Fibroblast of lung (primary cell): ENCODE data around the gene UBE2B. TPM values are rescaled to one million over a fixed set of nuclear protein-coding genes. Genes with fewer than 3 reads are reported as not detected.

Source experiments
- DNase-seq, 2 donors: peaks; one replicate each; pipeline versions ENCODE4 v3.0.0 to v3.0.0-alpha.2; 2010; ENCODE audit warnings: low read depth in 2 of 2
- H2AFZ ChIP-seq: 2 replicates; pipeline ENCODE4 v1.5.1; 2012; ENCODE audit warnings: low read length, control low read depth, inconsistent platforms
- H3K27ac ChIP-seq: 2 replicates; pipeline ENCODE4 v1.5.1; 2011; ENCODE audit warnings: low read length, control low read depth; ENCODE audit not compliant: insufficient read depth
- H3K27me3 ChIP-seq: 2 replicates; pipeline ENCODE4 v1.5.1; 2011; ENCODE audit warnings: mild to moderate bottlenecking, low read length; ENCODE audit not compliant: control insufficient read depth, insufficient read depth
- H3K36me3 ChIP-seq: 2 replicates; pipeline ENCODE4 v1.5.1; 2011; ENCODE audit warnings: low read length; ENCODE audit not compliant: control insufficient read depth, insufficient read depth
- H3K4me1 ChIP-seq: 2 replicates; pipeline ENCODE4 v1.5.1; 2011; ENCODE audit warnings: low read length; ENCODE audit not compliant: control insufficient read depth, insufficient read depth; ENCODE audit errors: extremely low read depth
- H3K4me2 ChIP-seq: 2 replicates; pipeline ENCODE4 v1.5.1; 2011; ENCODE audit warnings: low read length, control low read depth; ENCODE audit not compliant: insufficient read depth; ENCODE audit errors: extremely low read depth
- H3K4me3 ChIP-seq, 4 experiments: fragments of 200-600 bp in 1 of 4; sonication (generic) in 1 of 4; replicated peaks in 1 of 4; 2 replicates each; pipeline ENCODE4 v1.5.1; 2011 to 2016; ENCODE audit warnings: low read length in 4 of 4, low read depth in 3 of 4, mild to moderate bottlenecking in 3 of 4, control low read depth in 2 of 4, inconsistent platforms in 1 of 4, mixed read lengths in 1 of 4; ENCODE audit not compliant: insufficient read depth in 1 of 4; ENCODE audit errors: control extremely low read depth in 1 of 4
- H3K79me2 ChIP-seq: 2 replicates; pipeline ENCODE4 v1.5.1; 2012; ENCODE audit warnings: mild to moderate bottlenecking, low read length, inconsistent platforms; ENCODE audit not compliant: control insufficient read depth, insufficient read depth
- H3K9ac ChIP-seq: 2 replicates; pipeline ENCODE4 v1.5.1; 2011; ENCODE audit warnings: mild to moderate bottlenecking, low read length, control low read depth; ENCODE audit not compliant: insufficient read depth
- H3K9me3 ChIP-seq: 2 replicates; pipeline ENCODE4 v1.5.1; 2012; ENCODE audit warnings: low read depth, low read length; ENCODE audit not compliant: control insufficient read depth, insufficient read depth
- H4K20me1 ChIP-seq: 2 replicates; pipeline ENCODE4 v1.5.1; 2011; ENCODE audit warnings: low read length; ENCODE audit not compliant: control insufficient read depth, insufficient read depth; ENCODE audit errors: extremely low read depth
- CTCF ChIP-seq, 2 donors: IDR thresholded peaks in 1 of 2; conservative IDR thresholded peaks in 1 of 2; 1 replicate in 1 of 2; 2 replicates in 1 of 2; pipeline ENCODE4 v1.5.1; 2011 to 2012; ENCODE audit warnings: low read length in 2 of 2, control low read depth in 1 of 2, inconsistent platforms in 1 of 2, low read depth in 1 of 2, mild to moderate bottlenecking in 1 of 2
- EZH2 ChIP-seq: IDR thresholded peaks from 2 replicates; pipeline ENCODE4 v1.5.1; 2012; ENCODE audit warnings: low read length, control low read depth, mild to moderate bottlenecking; ENCODE audit errors: missing control alignments
- polyA plus RNA-seq, 2 donors: library from polyadenylated mRNA; depleted of rRNA in 1 of 2; stranded (reverse) in 1 of 2; unstranded in 1 of 2; fragments of >200 nt; gene quantifications; 2 replicates each; pipeline ENCODE4 v1.2.1, GENCODE V29; 2011 to 2012; ENCODE audit warnings: missing spikeins in 1 of 2
- total RNA-seq: library from RNA; depleted of rRNA; stranded (reverse); fragments of >200 nt; gene quantifications from 2 replicates; pipeline ENCODE4 v1.2.1, GENCODE V29; 2014

The UBE2B gene
- total and polyA plus RNA-seq, 2 donors (not counting 1 experiment from before 2014, with no cell fraction given): 31.9 to 93.2 TPM

- Histone ChIP-seq H3K27me3 (no peaks in the 10 kb centered on the region), H3K36me3 (no peaks in the 10 kb centered on the region), H3K9ac (no peak overlapping the region), H4K20me1 (no peaks in the 10 kb centered on the region), H2AFZ (peak overlapping the region; percentile 29), H3K4me1 (no peaks in the 10 kb centered on the region), H3K4me3 (no peak overlapping the region), H3K79me2 (no peaks in the 10 kb centered on the region), H3K4me2 (no peak overlapping the region), H3K27ac (no peak overlapping the region), H3K9me3 (no peaks in the 10 kb centered on the region)
- DNase-seq: no peak
- TF ChIP-seq EZH2 (no peak), CTCF (conservative IDR thresholded peaks at IDR 0.05 in 1 of 2, IDR thresholded peaks at IDR 0.05 in 1 of 2; ENCODE audit: low read depth in 1 of 2, low read length in 2 of 2) (no peak)
Observed at GRCh38 chr5:134430001-134430569, 58.7 kb downstream of the UBE2B start.

- Histone ChIP-seq H3K27me3 (no peaks in the 10 kb centered on the region), H3K4me1 (peaks cover 16% of the 10 kb centered on the region), H3K36me3 (no peaks in the 10 kb centered on the region), H2AFZ (no peak overlapping the region), H3K4me2 (no peak overlapping the region), H4K20me1 (no peaks in the 10 kb centered on the region), H3K9me3 (no peaks in the 10 kb centered on the region), H3K79me2 (no peaks in the 10 kb centered on the region), H3K4me3 (no peak overlapping the region), H3K9ac (no peak overlapping the region), H3K27ac (no peak overlapping the region)
- TF ChIP-seq EZH2 (no peak), CTCF (conservative IDR thresholded peaks at IDR 0.05 in 1 of 2, IDR thresholded peaks at IDR 0.05 in 1 of 2; ENCODE audit: low read depth in 1 of 2, low read length in 2 of 2) (no peak)
- DNase-seq: no peak
Observed at GRCh38 chr5:134432174-134432573, 60.8 kb downstream of the UBE2B start.

GRCh38 chr5:134432677-134433359, 61.4 kb downstream of the UBE2B start:
- Histone ChIP-seq H4K20me1 (no peaks in the 10 kb centered on the region), H2AFZ (peak overlapping the region; percentile 12), H3K9me3 (no peaks in the 10 kb centered on the region), H3K4me2 (no peak overlapping the region), H3K27ac (no peak overlapping the region), H3K36me3 (no peaks in the 10 kb centered on the region), H3K4me1 (peaks cover 22% of the 10 kb centered on the region), H3K4me3 (no peak overlapping the region), H3K9ac (no peak overlapping the region), H3K27me3 (no peaks in the 10 kb centered on the region), H3K79me2 (no peaks in the 10 kb centered on the region)
- peak; percentile 25 to 55 for DNase-seq
- TF ChIP-seq CTCF (conservative IDR thresholded peaks at IDR 0.05 in 1 of 2, IDR thresholded peaks at IDR 0.05 in 1 of 2; ENCODE audit: low read depth in 1 of 2, low read length in 2 of 2) (no peak), EZH2 (no peak)
